Fibroblast of skin of left quadriceps (primary cell): ENCODE data around the gene SKA3.

Source experiments
- DNase-seq, 2 experiments: peaks; one replicate each; pipeline ENCODE4 v3.0.0-alpha.2; 2013; ENCODE audit warnings: low read depth in 2 of 2

The SKA3 gene

GRCh38 chr13:21116141-21116540 is 60.2 kb downstream of the SKA3 start:
- no peak for DNase-seq

- DNase-seq: no peak
Measured at GRCh38 chr13:21115231-21115630, 61.1 kb downstream of the SKA3 start.

- no peak for DNase-seq
Measured at GRCh38 chr13:21111546-21111945, 64.8 kb downstream of the SKA3 start.

- DNase-seq: no peak
Measured at GRCh38 chr13:21109168-21109567, 67.2 kb downstream of the SKA3 start.

- DNase-seq: peak; percentile 49 to 54
Measured at GRCh38 chr13:21106089-21106488, 70.3 kb downstream of the SKA3 start.

- no peak for DNase-seq
Measured at GRCh38 chr13:21104199-21105019, 71.9 kb downstream of the SKA3 start.
